Effector memory CD4-positive, alpha-beta T cell (primary cell): Measurements from ENCODE around the gene ISL2.

Source experiments
- DNase-seq, 3 donors: peaks; one replicate each; pipeline ENCODE4 v3.0.0-alpha.2; 2020
- H3K27ac ChIP-seq: 2 replicates; pipeline ENCODE4 v1.7.0; 2013; ENCODE audit warnings: mild to moderate bottlenecking, low read length, moderate library complexity; ENCODE audit not compliant: insufficient read depth, poor library complexity, severe bottlenecking
- H3K27me3 ChIP-seq: replicated peaks from 2 replicates; pipeline ENCODE4 v1.7.0; 2013; ENCODE audit warnings: mild to moderate bottlenecking, low read length; ENCODE audit not compliant: insufficient read depth, control insufficient read depth, poor library complexity, severe bottlenecking
- H3K36me3 ChIP-seq: 2 replicates; pipeline ENCODE4 v1.7.0; 2013; ENCODE audit warnings: mild to moderate bottlenecking, low read length, moderate library complexity; ENCODE audit not compliant: control insufficient read depth, insufficient read depth
- H3K4me1 ChIP-seq: 2 replicates; pipeline ENCODE4 v1.7.0; 2013; ENCODE audit warnings: low read length, mild to moderate bottlenecking; ENCODE audit not compliant: control insufficient read depth, insufficient read depth, poor library complexity, severe bottlenecking
- H3K4me3 ChIP-seq: 2 replicates; pipeline ENCODE4 v1.7.0; 2013; ENCODE audit warnings: low read length, low read depth, mild to moderate bottlenecking; ENCODE audit not compliant: insufficient read depth, poor library complexity, severe bottlenecking
- H3K9me3 ChIP-seq: 2 replicates; pipeline ENCODE4 v1.7.0; 2013; ENCODE audit warnings: mild to moderate bottlenecking, low read length, moderate library complexity; ENCODE audit not compliant: control insufficient read depth

The ISL2 gene

GRCh38 chr15:76376029-76376428, 39.5 kb downstream of the ISL2 start:
- no peaks in the 10 kb centered on the region for H3K4me1 ChIP-seq
- DNase-seq: no peak
- H3K36me3 ChIP-seq: peaks cover 11% of the 10 kb centered on the region
- no peak overlapping the region for H3K4me3 ChIP-seq
- no peaks in the 10 kb centered on the region for H3K27me3 ChIP-seq
- no peaks in the 10 kb centered on the region for H3K9me3 ChIP-seq
- H3K27ac ChIP-seq: no peak overlapping the region

GRCh38 chr15:76376816-76377215, 40.2 kb downstream of the ISL2 start:
- peaks cover 11% of the 10 kb centered on the region for H3K36me3 ChIP-seq
- no peak for DNase-seq
- no peaks in the 10 kb centered on the region for H3K9me3 ChIP-seq
- H3K4me1 ChIP-seq: no peaks in the 10 kb centered on the region
- no peaks in the 10 kb centered on the region for H3K27me3 ChIP-seq
- no peak overlapping the region for H3K27ac ChIP-seq
- no peak overlapping the region for H3K4me3 ChIP-seq

GRCh38 chr15:76377217-76377616, 40.6 kb downstream of the ISL2 start:
- Histone ChIP-seq H3K36me3 (peaks cover 9% of the 10 kb centered on the region), H3K9me3 (no peaks in the 10 kb centered on the region), H3K4me3 (no peak overlapping the region), H3K27ac (no peak overlapping the region), H3K4me1 (no peaks in the 10 kb centered on the region), H3K27me3 (no peaks in the 10 kb centered on the region)
- DNase-seq: no peak

- Histone ChIP-seq H3K9me3 (no peaks in the 10 kb centered on the region), H3K27ac (no peak overlapping the region), H3K27me3 (no peaks in the 10 kb centered on the region), H3K36me3 (peaks cover 6% of the 10 kb centered on the region), H3K4me1 (no peaks in the 10 kb centered on the region), H3K4me3 (no peak overlapping the region)
- no peak for DNase-seq
Observed at GRCh38 chr15:76377751-76378150, 41.2 kb downstream of the ISL2 start.

- Histone ChIP-seq H3K4me1 (no peaks in the 10 kb centered on the region), H3K36me3 (peaks cover 6% of the 10 kb centered on the region)
- no peak for DNase-seq
Observed at GRCh38 chr15:76378691-76379090, 42.1 kb downstream of the ISL2 start.

GRCh38 chr15:76380249-76380648, 43.7 kb downstream of the ISL2 start:
- H3K36me3 ChIP-seq: peaks cover 6% of the 10 kb centered on the region
- H3K4me3 ChIP-seq: no peak overlapping the region
- no peaks in the 10 kb centered on the region for H3K9me3 ChIP-seq
- H3K27me3 ChIP-seq: no peaks in the 10 kb centered on the region
- no peak overlapping the region for H3K27ac ChIP-seq
- no peaks in the 10 kb centered on the region for H3K4me1 ChIP-seq
- no peak for DNase-seq

More at GRCh38 chr15:76378691-76379090, 42.1 kb downstream of the ISL2 start:
- H3K4me3 ChIP-seq: no peak overlapping the region
- H3K27ac ChIP-seq: no peak overlapping the region
- H3K27me3 ChIP-seq: no peaks in the 10 kb centered on the region
- no peaks in the 10 kb centered on the region for H3K9me3 ChIP-seq

- no peaks in the 10 kb centered on the region for H3K4me1 ChIP-seq
- DNase-seq: no peak
- no peak overlapping the region for H3K4me3 ChIP-seq
- H3K36me3 ChIP-seq: peaks cover 6% of the 10 kb centered on the region
- no peaks in the 10 kb centered on the region for H3K27me3 ChIP-seq
- no peaks in the 10 kb centered on the region for H3K9me3 ChIP-seq
- H3K27ac ChIP-seq: no peak overlapping the region
Observed at GRCh38 chr15:76381366-76381765, 44.8 kb downstream of the ISL2 start.

- H3K9me3 ChIP-seq: no peaks in the 10 kb centered on the region
- no peak overlapping the region for H3K27ac ChIP-seq
- no peaks in the 10 kb centered on the region for H3K4me1 ChIP-seq
- H3K27me3 ChIP-seq: no peaks in the 10 kb centered on the region
- H3K36me3 ChIP-seq: peaks cover 6% of the 10 kb centered on the region
- DNase-seq: no peak
- no peak overlapping the region for H3K4me3 ChIP-seq
Observed at GRCh38 chr15:76382987-76383728, 46.6 kb downstream of the ISL2 start.

GRCh38 chr15:76384409-76384808, 47.8 kb downstream of the ISL2 start:
- Histone ChIP-seq H3K9me3 (no peaks in the 10 kb centered on the region), H3K36me3 (peaks cover 6% of the 10 kb centered on the region), H3K27ac (no peak overlapping the region), H3K4me1 (no peaks in the 10 kb centered on the region), H3K4me3 (no peak overlapping the region), H3K27me3 (no peaks in the 10 kb centered on the region)
- no peak for DNase-seq

- no peaks in the 10 kb centered on the region for H3K9me3 ChIP-seq
- H3K4me1 ChIP-seq: no peaks in the 10 kb centered on the region
- H3K4me3 ChIP-seq: no peak overlapping the region
- no peaks in the 10 kb centered on the region for H3K36me3 ChIP-seq
- DNase-seq: no peak
- no peak overlapping the region for H3K27ac ChIP-seq
- no peaks in the 10 kb centered on the region for H3K27me3 ChIP-seq
Observed at GRCh38 chr15:76386178-76386577, 49.6 kb downstream of the ISL2 start.
